SU-DHL-6 (cell line): ENCODE measurements around the gene YIPF6.

Source experiments
- EZH2phosphoT487 ChIP-seq: fragments of 200-600 bp; sonication (generic), shearing (Covaris generic); conservative IDR thresholded peaks from 2 replicates; pipeline ENCODE4 v1.6.1; 2018; ENCODE audit warnings: mild to moderate bottlenecking, antibody characterized with exemption, low read length, moderate library complexity, mixed read lengths
- TF ChIP-seq, protein P1 (sequence below): fragments of 200-600 bp; sonication (generic); IDR thresholded peaks from one replicate; pipeline ENCODE4 v1.5.1; 2017; ENCODE audit warnings: antibody characterized with exemption, mild to moderate bottlenecking, low read length, moderate library complexity; ENCODE audit not compliant: insufficient read depth, poor library complexity, severe bottlenecking

DNA sequence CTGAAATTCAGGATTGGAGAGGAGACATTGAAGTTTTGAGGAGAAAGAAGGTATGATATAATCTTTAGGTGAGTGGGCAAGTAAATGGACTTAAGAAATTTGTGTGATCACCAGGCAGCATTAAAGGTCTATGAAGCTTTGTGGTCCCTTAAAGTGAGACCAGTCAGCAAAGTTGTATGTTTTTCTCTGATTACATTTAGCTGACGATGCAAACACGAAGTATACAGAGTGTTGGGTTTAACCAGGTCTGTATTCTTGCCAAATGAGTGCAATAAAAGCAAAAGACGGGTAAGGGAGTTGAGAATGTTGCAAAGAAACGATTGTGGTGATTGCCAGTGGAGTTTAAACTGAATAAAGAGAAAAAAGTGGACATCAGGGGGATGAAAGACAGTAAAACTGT is 11.6 kb upstream of the YIPF6 start:
- TF ChIP-seq, protein P1, sequence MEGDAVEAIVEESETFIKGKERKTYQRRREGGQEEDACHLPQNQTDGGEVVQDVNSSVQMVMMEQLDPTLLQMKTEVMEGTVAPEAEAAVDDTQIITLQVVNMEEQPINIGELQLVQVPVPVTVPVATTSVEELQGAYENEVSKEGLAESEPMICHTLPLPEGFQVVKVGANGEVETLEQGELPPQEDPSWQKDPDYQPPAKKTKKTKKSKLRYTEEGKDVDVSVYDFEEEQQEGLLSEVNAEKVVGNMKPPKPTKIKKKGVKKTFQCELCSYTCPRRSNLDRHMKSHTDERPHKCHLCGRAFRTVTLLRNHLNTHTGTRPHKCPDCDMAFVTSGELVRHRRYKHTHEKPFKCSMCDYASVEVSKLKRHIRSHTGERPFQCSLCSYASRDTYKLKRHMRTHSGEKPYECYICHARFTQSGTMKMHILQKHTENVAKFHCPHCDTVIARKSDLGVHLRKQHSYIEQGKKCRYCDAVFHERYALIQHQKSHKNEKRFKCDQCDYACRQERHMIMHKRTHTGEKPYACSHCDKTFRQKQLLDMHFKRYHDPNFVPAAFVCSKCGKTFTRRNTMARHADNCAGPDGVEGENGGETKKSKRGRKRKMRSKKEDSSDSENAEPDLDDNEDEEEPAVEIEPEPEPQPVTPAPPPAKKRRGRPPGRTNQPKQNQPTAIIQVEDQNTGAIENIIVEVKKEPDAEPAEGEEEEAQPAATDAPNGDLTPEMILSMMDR = no peak
- no peak for TF ChIP-seq EZH2phosphoT487
